Endothelial cell of umbilical vein (primary cell): Measurements from ENCODE around the gene STUM. TPM values are rescaled to one million over a fixed set of nuclear protein-coding genes. Genes with fewer than 3 reads are reported as not detected.

ENCODE experiments used
- BruUV-seq: library from RNA; stranded (reverse); fragments of 400-500 nt; replicated peaks from 2 replicates; lab custom pipeline; 2021; lab: Mats Ljungman, UMichigan
- CTCF ChIA-PET: fragments of 300-600, 350-600 bp; sonication (Branson Sonifier 250); formaldehyde crosslinking; loops from one replicate; lab custom pipeline; 2021; ENCODE audit warnings: antibody characterized with exemption, inconsistent platforms; lab: Charles Lee
- POLR2A ChIA-PET: fragments of 300-600, 350-600 bp; sonication (Branson Sonifier 250); formaldehyde crosslinking; loops from one replicate; lab custom pipeline; 2021; ENCODE audit warnings: antibody characterized with exemption, inconsistent platforms; lab: Charles Lee
- DNase-seq: peaks from one replicate; pipeline ENCODE4 v3.0.0-alpha.2; 2011; ENCODE audit warnings: low read depth, low spot score
- FAIRE-seq: peaks from 2 replicates; lab custom pipeline; 2011; peaks lifted over from hg19 to GRCh38; lab: Jason Lieb, UNC
- H2AFZ ChIP-seq: 2 replicates; pipeline ENCODE4 v1.6.0; 2012; ENCODE audit warnings: low read depth, low read length, control low read depth, inconsistent platforms
- H3K27ac ChIP-seq: 2 replicates; pipeline ENCODE4 v1.5.1; 2011; ENCODE audit warnings: low read depth, mild to moderate bottlenecking, control low read depth, low read length, moderate library complexity; ENCODE audit not compliant: insufficient read depth
- H3K27me3 ChIP-seq, 2 experiments: 2 replicates each; pipeline versions ENCODE4 v1.6.0 to v1.6.1; 2011; ENCODE audit warnings: low read length in 2 of 2, mixed read lengths in 1 of 2; ENCODE audit not compliant: control insufficient read depth in 2 of 2, insufficient read depth in 2 of 2
- H3K36me3 ChIP-seq, 2 experiments: 2 replicates in 1 of 2; 3 replicates in 1 of 2; pipeline ENCODE4 v1.5.1; 2011; ENCODE audit warnings: low read length in 2 of 2, mild to moderate bottlenecking in 1 of 2, moderate library complexity in 1 of 2; ENCODE audit not compliant: control insufficient read depth in 2 of 2, insufficient read depth in 2 of 2; ENCODE audit errors: extremely low read depth in 1 of 2
- H3K4me1 ChIP-seq: 3 replicates; pipeline ENCODE4 v1.5.1; 2011; ENCODE audit warnings: mild to moderate bottlenecking, low read length; ENCODE audit not compliant: control insufficient read depth, insufficient read depth; ENCODE audit errors: extremely low read depth
- H3K4me2 ChIP-seq: 2 replicates; pipeline ENCODE4 v1.6.1; 2011; ENCODE audit warnings: low read length, control low read depth, mixed read lengths; ENCODE audit not compliant: insufficient read depth
- H3K4me3 ChIP-seq, 3 experiments: fragments of 200-600 bp in 1 of 3; sonication (generic), shearing (Covaris generic) in 1 of 3; replicated peaks in 1 of 3; 2 replicates each; pipeline ENCODE4 v1.5.1; 2011 to 2016; ENCODE audit warnings: control low read depth in 3 of 3, low read length in 3 of 3, mild to moderate bottlenecking in 2 of 3, inconsistent platforms in 1 of 3, low read depth in 1 of 3, moderate library complexity in 1 of 3; ENCODE audit not compliant: insufficient read depth in 1 of 3
- H3K79me2 ChIP-seq: 2 replicates; pipeline ENCODE4 v1.6.0; 2012; ENCODE audit warnings: low read length, inconsistent platforms; ENCODE audit not compliant: control insufficient read depth, insufficient read depth
- H3K9ac ChIP-seq: replicated peaks from 2 replicates; pipeline ENCODE3; 2011; ENCODE audit warnings: low read length, control low read depth; ENCODE audit not compliant: insufficient read depth; ENCODE audit errors: extremely low read depth
- H3K9me1 ChIP-seq: replicated peaks from 3 replicates; pipeline ENCODE4 v1.6.0; 2011; ENCODE audit warnings: mild to moderate bottlenecking, low read length; ENCODE audit not compliant: control insufficient read depth, insufficient read depth; ENCODE audit errors: extremely low read depth
- H3K9me3 ChIP-seq: replicated peaks from 2 replicates; pipeline ENCODE4 v1.5.1; 2012; ENCODE audit warnings: low read length, inconsistent platforms; ENCODE audit not compliant: control insufficient read depth, insufficient read depth
- H4K20me1 ChIP-seq: replicated peaks from 2 replicates; pipeline ENCODE3; 2011; ENCODE audit warnings: mild to moderate bottlenecking, low read length; ENCODE audit not compliant: control insufficient read depth, insufficient read depth; ENCODE audit errors: extremely low read depth
- EZH2 ChIP-seq: IDR thresholded peaks from 2 replicates; pipeline ENCODE4 v1.6.1; 2012; ENCODE audit warnings: borderline replicate concordance, low read depth, mild to moderate bottlenecking, moderate library complexity, low read length, inconsistent platforms; ENCODE audit not compliant: severe bottlenecking
- FOS ChIP-seq: IDR thresholded peaks from 2 replicates; pipeline ENCODE4 v1.6.1; 2011; ENCODE audit warnings: mild to moderate bottlenecking, low read length, moderate library complexity, borderline replicate concordance; ENCODE audit not compliant: insufficient read depth
- GATA2 ChIP-seq: IDR thresholded peaks from 2 replicates; pipeline ENCODE4 v1.7.0; 2011; ENCODE audit warnings: low read depth, mild to moderate bottlenecking, moderate library complexity, mixed read lengths, low read length; ENCODE audit not compliant: insufficient read length, insufficient read depth
- JUN ChIP-seq: IDR thresholded peaks from 2 replicates; pipeline ENCODE4 v1.6.1; 2011; ENCODE audit warnings: borderline replicate concordance, low read depth; ENCODE audit not compliant: insufficient read length, insufficient read depth
- MYC ChIP-seq: IDR thresholded peaks from one replicate; pipeline ENCODE4 v1.6.1; 2011; ENCODE audit warnings: mild to moderate bottlenecking, low read depth, low read length
- POLR2A ChIP-seq: IDR thresholded peaks from 2 replicates; pipeline ENCODE4 v1.6.1; 2012; ENCODE audit warnings: low read depth, mild to moderate bottlenecking, control low read depth, low read length
- POLR2AphosphoS5 ChIP-seq: IDR thresholded peaks from 2 replicates; pipeline ENCODE4 v1.6.1; 2012; ENCODE audit warnings: low read depth, mild to moderate bottlenecking, control low read depth, low read length, moderate library complexity; ENCODE audit not compliant: insufficient read depth
- dilution Hi-C: fragments of 300-500 bp; cut with MboI; formaldehyde crosslinking; loops from one replicate; pipeline ENCODE4 v1.15.0; 2019; ENCODE audit warnings: low sequenced_read_pairs; ENCODE audit not compliant: extremely low pct_ligation_motif_present
- intact Hi-C: fragments of 100-400 bp; cut with micrococcal nuclease; formaldehyde crosslinking; loops from one replicate; pipeline ENCODE4 v1.10.0; 2022
- polyA plus RNA-seq, 4 experiments: library from polyadenylated mRNA; depleted of rRNA in 3 of 4; stranded (reverse) in 3 of 4; unstranded in 1 of 4; fragments of >200 nt; gene quantifications; 2 replicates each; pipeline versions ENCODE4 v1.2.1 to v1.2.3, GENCODE V29; 2011 to 2012; ENCODE audit warnings: missing spikeins in 1 of 4
- total RNA-seq: library from RNA; stranded (reverse); gene quantifications from 2 replicates; pipeline ENCODE4 v1.2.3, GENCODE V29; 2021
- TF ChIP-seq, protein P1 (sequence below), 2 donors: IDR thresholded peaks; 1 replicate in 1 of 2; 2 replicates in 1 of 2; pipeline ENCODE4 v1.5.1; 2011; ENCODE audit warnings: low read length in 2 of 2, mild to moderate bottlenecking in 2 of 2, moderate library complexity in 2 of 2, control low read depth in 1 of 2, inconsistent platforms in 1 of 2, low read depth in 1 of 2; ENCODE audit not compliant: insufficient read depth in 1 of 2; ENCODE audit errors: extremely low read depth in 1 of 2
- TF ChIP-seq, protein P2 (sequence below): IDR thresholded peaks from 2 replicates; pipeline ENCODE4 v1.6.1; 2011; ENCODE audit not compliant: insufficient read depth, insufficient read length

Gene STUM
- total and polyA plus RNA-seq, 2 donors (not counting 3 experiments of a cell fraction or from before 2014, with no cell fraction given): not detected

DNA sequence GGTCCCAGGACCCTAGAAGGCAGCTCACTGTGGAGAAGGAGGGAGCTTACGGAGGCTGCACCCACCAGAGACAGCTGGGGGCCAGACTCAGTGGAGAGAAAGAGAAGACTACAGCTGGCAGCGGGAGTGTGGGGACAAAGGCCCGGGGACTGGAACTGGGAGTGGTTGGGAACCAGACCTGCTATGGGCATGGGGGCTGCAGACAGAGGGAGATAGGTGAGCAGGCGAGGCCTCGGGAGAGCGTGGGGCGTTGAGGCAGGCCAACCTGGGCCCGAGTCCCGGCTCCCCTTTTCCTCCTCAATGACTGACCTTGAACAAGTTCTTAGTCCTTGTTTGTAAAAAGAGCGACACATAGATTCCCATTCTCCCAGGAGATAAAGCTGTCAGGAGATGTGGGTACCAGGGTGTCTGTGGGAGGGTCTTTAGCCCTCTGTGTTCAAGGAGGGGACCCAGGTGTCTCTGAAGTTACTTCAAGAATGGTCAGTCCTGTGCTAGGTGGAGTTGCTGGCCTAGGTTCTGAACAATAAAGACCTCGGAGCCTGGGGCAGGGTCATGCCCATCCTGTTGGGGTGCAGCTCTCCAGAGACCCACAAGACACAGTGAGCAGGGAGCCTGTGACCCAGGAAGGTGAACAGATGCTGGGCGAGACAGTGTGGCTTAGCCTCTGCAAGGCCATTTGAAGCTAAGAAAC lies 102.6 kb downstream of the STUM start:
- Histone ChIP-seq H3K9ac (no peak overlapping the region), H3K27me3 (no peaks in the 10 kb centered on the region), H3K79me2 (no peaks in the 10 kb centered on the region), H3K4me1 (peaks cover 19% of the 10 kb centered on the region), H3K36me3 (peaks cover 0 to 18% of the 10 kb centered on the region in 2 experiments), H3K27ac (peak overlapping the region; percentile 15), H3K4me3 (no peak overlapping the region), H3K9me1 (no peaks in the 10 kb centered on the region), H2AFZ (no peak overlapping the region), H4K20me1 (no peaks in the 10 kb centered on the region), H3K4me2 (no peak overlapping the region), H3K9me3 (no peaks in the 10 kb centered on the region)
- no peak for DNase-seq
- no peak for FAIRE-seq
- TF ChIP-seq POLR2A (no peak), EZH2 (no peak), FOS (no peak), GATA2 (no peak), JUN (no peak), POLR2AphosphoS5 (no peak), MYC (no peak)
- TF ChIP-seq, protein P1, sequence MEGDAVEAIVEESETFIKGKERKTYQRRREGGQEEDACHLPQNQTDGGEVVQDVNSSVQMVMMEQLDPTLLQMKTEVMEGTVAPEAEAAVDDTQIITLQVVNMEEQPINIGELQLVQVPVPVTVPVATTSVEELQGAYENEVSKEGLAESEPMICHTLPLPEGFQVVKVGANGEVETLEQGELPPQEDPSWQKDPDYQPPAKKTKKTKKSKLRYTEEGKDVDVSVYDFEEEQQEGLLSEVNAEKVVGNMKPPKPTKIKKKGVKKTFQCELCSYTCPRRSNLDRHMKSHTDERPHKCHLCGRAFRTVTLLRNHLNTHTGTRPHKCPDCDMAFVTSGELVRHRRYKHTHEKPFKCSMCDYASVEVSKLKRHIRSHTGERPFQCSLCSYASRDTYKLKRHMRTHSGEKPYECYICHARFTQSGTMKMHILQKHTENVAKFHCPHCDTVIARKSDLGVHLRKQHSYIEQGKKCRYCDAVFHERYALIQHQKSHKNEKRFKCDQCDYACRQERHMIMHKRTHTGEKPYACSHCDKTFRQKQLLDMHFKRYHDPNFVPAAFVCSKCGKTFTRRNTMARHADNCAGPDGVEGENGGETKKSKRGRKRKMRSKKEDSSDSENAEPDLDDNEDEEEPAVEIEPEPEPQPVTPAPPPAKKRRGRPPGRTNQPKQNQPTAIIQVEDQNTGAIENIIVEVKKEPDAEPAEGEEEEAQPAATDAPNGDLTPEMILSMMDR (IDR thresholded peaks at IDR 0.05; ENCODE audit: extremely low read depth in 1 of 2, insufficient read depth in 1 of 2, low read depth in 1 of 2, low read length in 2 of 2): no peak
- TF ChIP-seq, protein P2, sequence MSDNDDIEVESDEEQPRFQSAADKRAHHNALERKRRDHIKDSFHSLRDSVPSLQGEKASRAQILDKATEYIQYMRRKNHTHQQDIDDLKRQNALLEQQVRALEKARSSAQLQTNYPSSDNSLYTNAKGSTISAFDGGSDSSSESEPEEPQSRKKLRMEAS: no peak
- dilution Hi-C loops: no loop called here
- BruUV-seq: no TSS peak
- ChIA-PET POLR2A (interaction anchor here (0.8 kb wide), 1 partner anchor 49 kb away, joined by 3 read pairs; no protein-coding TSS in a partner anchor), CTCF (interaction anchor here (1.0 to 3.5 kb wide), 5 partner anchors 10 to 289 kb away, joined by 3 to 31 read pairs (median 4); partner anchors contain the start of gene COQ8A)
- intact Hi-C loops: no loop called here
